GM12801 (cell line): ENCODE data around the gene CHDH.

Experiments
- CTCF ChIP-seq: IDR thresholded peaks from one replicate; pipeline ENCODE4 v1.5.1; 2011; ENCODE audit warnings: control low read depth; ENCODE audit not compliant: insufficient read length; ENCODE audit errors: extremely low read depth

Gene CHDH

GRCh38 chr3:53846134-53846850 lies at the start of gene CHDH, which contains the start of gene IL17RB:
TSS of gene CHDH (minus strand) at chr3:53846419. CDS start at chr3:53824008, 22,411 bp downstream.
TSS of gene IL17RB (plus strand) at chr3:53846568. CDS start at chr3:53846589, 21 bp downstream.
- no peak for TF ChIP-seq CTCF

- TF ChIP-seq CTCF: no peak
Observed at GRCh38 chr3:53892286-53892637, 46.0 kb upstream of the CHDH start.

- no peak for TF ChIP-seq CTCF
Observed at GRCh38 chr3:53891497-53892285, 45.5 kb upstream of the CHDH start, which contains the start of gene SELENOK. TSS of gene SELENOK (minus strand) at chr3:53891859.

- TF ChIP-seq CTCF: no peak
Observed at GRCh38 chr3:53890726-53891475, 44.7 kb upstream of the CHDH start.

GRCh38 chr3:53888232-53888631 lies 42.0 kb upstream of the CHDH start:
- TF ChIP-seq CTCF: no peak

- no peak for TF ChIP-seq CTCF
Observed at GRCh38 chr3:53887446-53887845, 41.2 kb upstream of the CHDH start.

GRCh38 chr3:53885239-53885638 lies 39.0 kb upstream of the CHDH start:
- no peak for TF ChIP-seq CTCF
